Suprapubic skin (tissue), 4 donors: ENCODE measurements around the gene CCDC7.
"Not testable (repeated sequence)": the region's sequence is repeated elsewhere in the genome, so short reads cannot be mapped to it uniquely, and the experiment has no call there.

Experiments used
- EP300 ChIP-seq: sonication (generic); formaldehyde crosslinking; IDR thresholded peaks from one replicate; pipeline ENCODE4 v1.6.1; 2017; ENCODE audit warnings: antibody characterized with exemption
- POLR2A ChIP-seq, 2 donors: fragments of 450-650 bp; IDR thresholded peaks; one replicate each; pipeline ENCODE4 v1.6.1; 2017; ENCODE audit warnings: antibody characterized with exemption in 2 of 2, mild to moderate bottlenecking in 2 of 2, moderate library complexity in 2 of 2
- POLR2AphosphoS5 ChIP-seq, 3 donors: sonication (generic); formaldehyde crosslinking; IDR thresholded peaks; one replicate each; pipeline ENCODE4 v1.6.1; 2017; ENCODE audit warnings: antibody characterized with exemption in 3 of 3
- TF ChIP-seq, protein P1 (sequence below), 2 donors: fragments of 200-600 bp in 1 of 2; fragments of 450-650 bp in 1 of 2; sonication (generic) in 1 of 2; IDR thresholded peaks; one replicate each; pipeline ENCODE4 v1.5.1; 2016 to 2019; ENCODE audit warnings: antibody characterized with exemption in 2 of 2, mild to moderate bottlenecking in 1 of 2, moderate library complexity in 1 of 2

DNA sequence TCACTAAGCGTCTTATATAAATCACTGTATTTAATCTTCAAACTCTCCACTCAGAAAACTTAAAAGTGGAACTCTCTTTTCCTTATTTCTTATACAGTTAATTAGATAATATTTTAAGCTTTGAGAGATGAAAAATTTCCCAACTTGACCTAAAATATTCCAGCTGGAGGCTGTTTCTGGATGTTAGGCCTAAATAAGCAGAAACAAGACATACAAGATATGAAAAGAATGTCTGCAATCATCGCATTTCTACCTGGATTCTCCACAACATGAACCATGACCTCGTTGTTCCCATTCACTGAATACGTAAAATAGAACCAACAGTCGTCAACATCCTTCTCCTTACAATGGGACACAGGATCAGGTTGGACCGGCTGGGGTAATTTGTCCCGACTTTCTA, 464.0 kb downstream of the CCDC7 start:
- TF ChIP-seq, protein P1, sequence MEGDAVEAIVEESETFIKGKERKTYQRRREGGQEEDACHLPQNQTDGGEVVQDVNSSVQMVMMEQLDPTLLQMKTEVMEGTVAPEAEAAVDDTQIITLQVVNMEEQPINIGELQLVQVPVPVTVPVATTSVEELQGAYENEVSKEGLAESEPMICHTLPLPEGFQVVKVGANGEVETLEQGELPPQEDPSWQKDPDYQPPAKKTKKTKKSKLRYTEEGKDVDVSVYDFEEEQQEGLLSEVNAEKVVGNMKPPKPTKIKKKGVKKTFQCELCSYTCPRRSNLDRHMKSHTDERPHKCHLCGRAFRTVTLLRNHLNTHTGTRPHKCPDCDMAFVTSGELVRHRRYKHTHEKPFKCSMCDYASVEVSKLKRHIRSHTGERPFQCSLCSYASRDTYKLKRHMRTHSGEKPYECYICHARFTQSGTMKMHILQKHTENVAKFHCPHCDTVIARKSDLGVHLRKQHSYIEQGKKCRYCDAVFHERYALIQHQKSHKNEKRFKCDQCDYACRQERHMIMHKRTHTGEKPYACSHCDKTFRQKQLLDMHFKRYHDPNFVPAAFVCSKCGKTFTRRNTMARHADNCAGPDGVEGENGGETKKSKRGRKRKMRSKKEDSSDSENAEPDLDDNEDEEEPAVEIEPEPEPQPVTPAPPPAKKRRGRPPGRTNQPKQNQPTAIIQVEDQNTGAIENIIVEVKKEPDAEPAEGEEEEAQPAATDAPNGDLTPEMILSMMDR (IDR thresholded peaks at IDR 0.05), result not testable (repeated sequence)
- not testable (repeated sequence) for TF ChIP-seq POLR2A (IDR thresholded peaks at IDR 0.05); EP300; POLR2AphosphoS5 (IDR thresholded peaks at IDR 0.05)
